A673 (cell line): ENCODE measurements around the gene EEF1A2. TPM values are rescaled to one million over a fixed set of nuclear protein-coding genes. Genes with fewer than 3 reads are reported as not detected.

Experiments
- BruUV-seq: library from RNA; stranded (reverse); fragments of 400-500 nt; replicated peaks from 2 replicates; lab custom pipeline; 2021; lab: Mats Ljungman, UMichigan
- CTCF ChIA-PET: fragments of 300-600 bp; sonication (Branson Sonifier 250); formaldehyde crosslinking; loops from one replicate; lab custom pipeline; 2022; ENCODE audit warnings: antibody characterized with exemption; lab: Charles Lee
- POLR2A ChIA-PET: fragments of 300-600 bp; sonication (Branson Sonifier 250); formaldehyde crosslinking; loops from one replicate; lab custom pipeline; 2022; ENCODE audit warnings: antibody characterized with exemption; ENCODE audit not compliant: low non-redundant PET; lab: Charles Lee
- DNase-seq: peaks from one replicate; pipeline ENCODE4 v3.0.0-alpha.2; 2015; ENCODE audit warnings: low spot score
- H3K27ac ChIP-seq: fragments of 200-600 bp; sonication (generic); 2 replicates; pipeline ENCODE4 v1.5.1; 2016; ENCODE audit warnings: mixed run types, low read depth, mild to moderate bottlenecking, mixed read lengths, antibody characterized with exemption, low read length; ENCODE audit not compliant: poor library complexity, severe bottlenecking
- H3K27me3 ChIP-seq: fragments of 200-600 bp; sonication (generic); replicated peaks from 2 replicates; pipeline ENCODE4 v1.6.1; 2017; ENCODE audit warnings: mixed run types, low read depth, mild to moderate bottlenecking, mixed read lengths, antibody characterized with exemption, low read length; ENCODE audit not compliant: insufficient read depth, poor library complexity
- H3K36me3 ChIP-seq: fragments of 200-600 bp; sonication (generic); 2 replicates; pipeline ENCODE4 v1.6.1; 2016; ENCODE audit warnings: mixed run types, mild to moderate bottlenecking, mixed read lengths, antibody characterized with exemption, low read length; ENCODE audit not compliant: insufficient read depth, poor library complexity, severe bottlenecking
- H3K4me1 ChIP-seq: fragments of 200-600 bp; sonication (generic); 2 replicates; pipeline ENCODE4 v1.6.1; 2017; ENCODE audit warnings: mixed run types, mild to moderate bottlenecking, mixed read lengths, antibody characterized with exemption, low read length; ENCODE audit not compliant: insufficient read depth, poor library complexity, severe bottlenecking
- H3K4me3 ChIP-seq: fragments of 200-600 bp; sonication (generic); 2 replicates; pipeline ENCODE4 v1.5.1; 2016; ENCODE audit warnings: low read depth, mixed run types, mild to moderate bottlenecking, mixed read lengths, low read length; ENCODE audit not compliant: poor library complexity, severe bottlenecking
- H3K9me3 ChIP-seq: fragments of 200-600 bp; sonication (generic); 2 replicates; pipeline ENCODE4 v1.6.1; 2016; ENCODE audit warnings: mixed run types, low read depth, mild to moderate bottlenecking, mixed read lengths, antibody characterized with exemption, low read length; ENCODE audit not compliant: poor library complexity, severe bottlenecking
- EZH2 ChIP-seq: fragments of 200-600 bp; sonication (generic); IDR thresholded peaks from 2 replicates; pipeline ENCODE4 v1.6.1; 2017; ENCODE audit warnings: borderline replicate concordance, low read depth, mild to moderate bottlenecking, mixed read lengths, antibody characterized with exemption, low read length; ENCODE audit not compliant: poor library complexity, severe bottlenecking
- intact Hi-C: fragments of 100-400 bp; cut with micrococcal nuclease; formaldehyde crosslinking; loops from one replicate; pipeline ENCODE4 v1.10.0; 2022; ENCODE audit not compliant: unreplicated experiment
- total RNA-seq: library from RNA; stranded (reverse); gene quantifications from 2 replicates; pipeline ENCODE4 v1.2.3, GENCODE V29; 2021
- TF ChIP-seq, protein P1 (sequence below): fragments of 300-800, 200-600 bp; sonication (generic); conservative IDR thresholded peaks from 2 replicates; pipeline ENCODE4 v1.5.1; 2017; ENCODE audit warnings: low read depth, mild to moderate bottlenecking, antibody characterized with exemption, low read length, moderate library complexity, mixed read lengths

The EEF1A2 gene
- total RNA-seq, 1 experiment from 2014 or later: 7.5 TPM

DNA sequence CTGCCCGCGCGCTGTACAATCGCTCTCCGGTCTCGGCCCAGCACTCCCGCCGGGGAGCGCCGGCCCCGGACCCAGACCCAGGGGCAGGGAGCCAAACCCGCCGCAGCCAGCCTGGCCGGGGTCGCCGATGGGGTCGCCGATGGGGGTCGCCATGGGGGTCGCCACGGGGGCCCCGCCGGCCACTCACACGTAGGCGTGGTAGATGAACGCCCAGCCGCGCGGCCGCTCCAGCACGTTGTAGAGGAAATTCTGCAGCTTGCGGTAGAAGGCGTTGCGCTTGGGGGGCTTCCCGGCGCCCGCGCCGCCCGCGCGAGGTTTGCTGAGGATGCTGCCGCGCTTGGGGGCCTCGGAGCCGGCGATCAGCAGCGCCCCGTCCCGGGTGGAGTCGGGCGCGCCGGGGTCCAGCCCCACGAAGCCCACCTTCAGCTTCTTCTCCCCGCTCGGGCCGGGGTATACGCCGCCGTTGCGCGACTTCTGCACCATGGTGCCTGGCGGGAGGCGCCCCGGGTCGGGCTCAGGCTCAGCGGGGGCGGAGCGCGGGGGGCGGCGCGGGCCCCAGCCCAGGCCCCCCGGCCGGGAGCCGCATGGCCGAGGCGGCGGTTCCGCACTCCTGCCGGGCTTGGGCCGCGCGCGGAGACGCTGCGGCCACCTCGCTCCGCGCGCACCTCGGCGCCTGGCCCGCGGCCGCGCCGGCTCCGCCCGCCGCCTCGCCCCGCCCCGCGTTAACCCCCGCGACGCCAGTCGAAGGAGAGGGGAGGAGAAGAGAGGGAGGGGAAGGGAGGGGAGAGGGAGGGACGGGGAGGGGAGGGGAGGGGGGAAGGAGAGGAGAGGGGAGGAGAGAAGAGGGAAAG lies 26.7 kb downstream of the EEF1A2 start, which contains the start of gene KCNQ2:
Gene KCNQ2, minus strand, starts transcription at position 675 of the 851 bp plus-strand sequence. Its CDS starts 192 bp downstream, at position 483.
- intact Hi-C loops: no loop called here
- H3K27me3 ChIP-seq: peaks cover 29% of the 10 kb centered on the region
- no peak within 1 kb of the TSS for H3K27ac ChIP-seq
- H3K4me3 ChIP-seq: peak within 1 kb of the TSS; percentile 55
- no peaks in the 10 kb centered on the region for H3K9me3 ChIP-seq
- TF ChIP-seq EZH2: no peak
- TF ChIP-seq, protein P1, sequence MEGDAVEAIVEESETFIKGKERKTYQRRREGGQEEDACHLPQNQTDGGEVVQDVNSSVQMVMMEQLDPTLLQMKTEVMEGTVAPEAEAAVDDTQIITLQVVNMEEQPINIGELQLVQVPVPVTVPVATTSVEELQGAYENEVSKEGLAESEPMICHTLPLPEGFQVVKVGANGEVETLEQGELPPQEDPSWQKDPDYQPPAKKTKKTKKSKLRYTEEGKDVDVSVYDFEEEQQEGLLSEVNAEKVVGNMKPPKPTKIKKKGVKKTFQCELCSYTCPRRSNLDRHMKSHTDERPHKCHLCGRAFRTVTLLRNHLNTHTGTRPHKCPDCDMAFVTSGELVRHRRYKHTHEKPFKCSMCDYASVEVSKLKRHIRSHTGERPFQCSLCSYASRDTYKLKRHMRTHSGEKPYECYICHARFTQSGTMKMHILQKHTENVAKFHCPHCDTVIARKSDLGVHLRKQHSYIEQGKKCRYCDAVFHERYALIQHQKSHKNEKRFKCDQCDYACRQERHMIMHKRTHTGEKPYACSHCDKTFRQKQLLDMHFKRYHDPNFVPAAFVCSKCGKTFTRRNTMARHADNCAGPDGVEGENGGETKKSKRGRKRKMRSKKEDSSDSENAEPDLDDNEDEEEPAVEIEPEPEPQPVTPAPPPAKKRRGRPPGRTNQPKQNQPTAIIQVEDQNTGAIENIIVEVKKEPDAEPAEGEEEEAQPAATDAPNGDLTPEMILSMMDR: no peak
- ChIA-PET POLR2A (interaction anchor here (0.5 kb wide), 1 partner anchor 54 kb away, joined by 5 read pairs; no protein-coding TSS in a partner anchor), CTCF (no interaction called here)
- H3K4me1 ChIP-seq: peaks cover 10% of the 10 kb centered on the region
- no TSS peak for BruUV-seq
- H3K36me3 ChIP-seq: no peaks in the 10 kb centered on the region
- DNase-seq: peak; percentile 60

DNA sequence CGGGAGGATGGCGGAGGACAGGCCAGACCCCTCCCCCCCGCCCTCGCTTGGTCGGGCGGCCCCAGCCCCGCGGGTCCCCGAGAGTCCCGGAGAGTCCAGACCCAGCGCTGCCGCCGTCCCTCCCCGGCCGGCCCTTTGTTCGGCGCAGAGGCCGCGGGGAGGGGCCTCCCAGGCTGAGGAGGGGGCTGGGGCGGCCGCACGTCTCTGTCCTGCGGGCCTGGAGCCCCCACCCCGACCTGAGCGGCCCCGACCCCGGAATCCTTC lies 27.2 kb downstream of the EEF1A2 start:
- Histone ChIP-seq H3K4me1 (peaks cover 10% of the 10 kb centered on the region), H3K27ac (no peak overlapping the region), H3K36me3 (no peaks in the 10 kb centered on the region), H3K4me3 (peak overlapping the region; percentile 55), H3K27me3 (peaks cover 29% of the 10 kb centered on the region), H3K9me3 (no peaks in the 10 kb centered on the region)
- TF ChIP-seq, protein P1: no peak
- TF ChIP-seq EZH2: no peak
- DNase-seq: no peak
- POLR2A ChIA-PET: no interaction called here
- BruUV-seq: no TSS peak
- intact Hi-C loops: no loop called here
- CTCF ChIA-PET: no interaction called here

DNA sequence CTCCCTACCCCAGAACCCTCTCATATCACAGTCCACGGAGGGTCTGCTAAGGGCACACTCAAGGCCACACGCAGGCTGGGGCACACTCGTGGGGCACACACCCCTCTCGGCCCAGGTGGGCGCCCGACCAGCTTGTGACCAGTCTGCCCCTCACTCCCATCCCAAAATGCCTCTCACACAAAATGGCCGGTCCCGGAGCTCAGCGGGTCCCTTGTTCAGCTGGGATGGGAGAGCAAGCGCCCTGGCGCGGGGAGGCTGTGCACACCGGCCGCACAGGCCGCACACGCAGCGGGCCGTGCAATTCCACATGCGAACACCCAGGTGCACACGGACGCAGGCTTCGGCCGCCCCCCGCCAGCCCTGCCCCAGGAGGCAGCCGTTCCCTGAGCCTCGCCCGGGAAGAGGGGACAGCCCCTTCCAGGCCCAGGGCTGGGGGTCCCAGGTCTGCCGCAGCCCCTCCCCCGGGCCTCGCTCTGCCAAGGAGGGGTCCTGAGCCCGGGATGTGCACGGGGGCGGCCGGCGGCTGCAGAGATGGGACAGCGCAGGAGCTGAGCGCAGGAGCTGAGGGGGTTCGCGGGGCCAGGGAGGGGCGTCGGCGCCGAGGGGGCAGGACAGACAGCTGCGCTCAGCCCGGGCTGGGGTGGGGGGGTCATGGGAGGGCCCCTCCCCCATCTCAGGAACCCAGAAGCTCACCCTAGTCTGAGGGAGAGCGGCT lies 27.7 kb downstream of the EEF1A2 start:
- no TSS peak for BruUV-seq
- peak overlapping the region; percentile 55 for H3K4me3 ChIP-seq

More for the DNA sequence above, 27.7 kb downstream of the EEF1A2 start:
- no peak overlapping the region for H3K27ac ChIP-seq
- H3K4me1 ChIP-seq: peaks cover 10% of the 10 kb centered on the region
- ChIA-PET POLR2A (no interaction called here), CTCF (no interaction called here)
- H3K27me3 ChIP-seq: peaks cover 32% of the 10 kb centered on the region
- no peak for DNase-seq
- TF ChIP-seq, protein P1: no peak
- TF ChIP-seq EZH2: no peak
- no peaks in the 10 kb centered on the region for H3K36me3 ChIP-seq
- intact Hi-C loops: no loop called here
- no peaks in the 10 kb centered on the region for H3K9me3 ChIP-seq
